Glutamatergic neuron (in vitro differentiated cells): Measurements from ENCODE around the gene SLIT3. TPM values are rescaled to one million over a fixed set of nuclear protein-coding genes. Genes with fewer than 3 reads are reported as not detected.
"Not testable (repeated sequence)": the region's sequence is repeated elsewhere in the genome, so short reads cannot be mapped to it uniquely, and the experiment has no call there.

Experiments used
- DNase-seq: peaks from one replicate; pipeline ENCODE4 v3.0.0; 2022
- H3K27ac Mint-ChIP-seq: one replicate; pipeline ENCODE4 v1.8.0; 2020; ENCODE audit warnings: mild to moderate bottlenecking, mixed read lengths, inconsistent platforms; ENCODE audit not compliant: unreplicated experiment
- H3K27me3 Mint-ChIP-seq: one replicate; pipeline ENCODE4 v1.8.0; 2020; ENCODE audit warnings: mild to moderate bottlenecking, moderate library complexity, mixed read lengths, inconsistent platforms; ENCODE audit not compliant: unreplicated experiment
- H3K36me3 Mint-ChIP-seq: one replicate; pipeline ENCODE4 v1.8.0; 2020; ENCODE audit warnings: mild to moderate bottlenecking, mixed read lengths, inconsistent platforms; ENCODE audit not compliant: unreplicated experiment
- H3K4me1 Mint-ChIP-seq: one replicate; pipeline ENCODE4 v1.8.0; 2020; ENCODE audit warnings: mild to moderate bottlenecking, low read depth, mixed read lengths, inconsistent platforms; ENCODE audit not compliant: unreplicated experiment
- H3K4me3 Mint-ChIP-seq: one replicate; pipeline ENCODE4 v1.8.0; 2020; ENCODE audit warnings: mild to moderate bottlenecking, mixed read lengths, inconsistent platforms; ENCODE audit not compliant: unreplicated experiment
- H3K9me3 Mint-ChIP-seq: one replicate; pipeline ENCODE4 v1.8.0; 2020; ENCODE audit warnings: mild to moderate bottlenecking, moderate library complexity, mixed read lengths, inconsistent platforms; ENCODE audit not compliant: unreplicated experiment
- CTCF ChIP-seq: fragments of 200-600 bp; sonication (generic); IDR thresholded peaks from one replicate; pipeline ENCODE4 v1.5.0; 2021; ENCODE audit not compliant: partially characterized antibody, unreplicated experiment
- total RNA-seq: library from RNA; stranded (reverse); fragmentation: NEBNext Ultra II Directional; extraction: Animal tissue kit (Norgen Biotek cat#: 25700); gene quantifications from one replicate; pipeline ENCODE4 v1.2.1, GENCODE V29; 2021; ENCODE audit not compliant: unreplicated experiment

The SLIT3 gene
- total RNA-seq, 1 donor from 2014 or later: 11.5 TPM

GRCh38 chr5:169115461-169116124, 185.3 kb downstream of the SLIT3 start:
- H3K27ac Mint-ChIP-seq: no peak overlapping the region
- TF ChIP-seq CTCF: no peak
- no peaks in the 10 kb centered on the region for H3K4me1 Mint-ChIP-seq
- no peak for DNase-seq
- H3K4me3 Mint-ChIP-seq: no peak overlapping the region
- peaks cover 4% of the 10 kb centered on the region for H3K27me3 Mint-ChIP-seq
- H3K9me3 Mint-ChIP-seq: peaks cover 2% of the 10 kb centered on the region
- H3K36me3 Mint-ChIP-seq: no peaks in the 10 kb centered on the region

GRCh38 chr5:169114466-169115065, 186.4 kb downstream of the SLIT3 start:
- H3K36me3 Mint-ChIP-seq: no peaks in the 10 kb centered on the region
- H3K4me3 Mint-ChIP-seq: no peak overlapping the region
- H3K27ac Mint-ChIP-seq: no peak overlapping the region

GRCh38 chr5:169112016-169112415, 188.9 kb downstream of the SLIT3 start:
- H3K27me3 Mint-ChIP-seq: peaks cover 3% of the 10 kb centered on the region
- H3K4me3 Mint-ChIP-seq: no peak overlapping the region
- H3K9me3 Mint-ChIP-seq: peaks cover 4% of the 10 kb centered on the region
- no peaks in the 10 kb centered on the region for H3K36me3 Mint-ChIP-seq
- DNase-seq: no peak
- H3K4me1 Mint-ChIP-seq: no peaks in the 10 kb centered on the region
- TF ChIP-seq CTCF: no peak
- H3K27ac Mint-ChIP-seq: no peak overlapping the region

More at GRCh38 chr5:169114466-169115065, 186.4 kb downstream of the SLIT3 start:
- Mint-ChIP-seq H3K9me3 (peaks cover 2% of the 10 kb centered on the region), H3K4me1 (no peaks in the 10 kb centered on the region), H3K27me3 (peaks cover 4% of the 10 kb centered on the region)
- no peak for TF ChIP-seq CTCF
- no peak for DNase-seq

GRCh38 chr5:169106911-169107706, 193.8 kb downstream of the SLIT3 start:
- Mint-ChIP-seq H3K36me3 (no peaks in the 10 kb centered on the region), H3K9me3 (peaks cover 6% of the 10 kb centered on the region), H3K27me3 (no peaks in the 10 kb centered on the region), H3K4me1 (no peaks in the 10 kb centered on the region), H3K27ac (no peak overlapping the region), H3K4me3 (no peak overlapping the region)
- TF ChIP-seq CTCF: no peak
- DNase-seq: peak; percentile 21

GRCh38 chr5:169105582-169105981, 195.4 kb downstream of the SLIT3 start:
- not testable (repeated sequence) for H3K36me3 Mint-ChIP-seq, H3K4me1 Mint-ChIP-seq, H3K27me3 Mint-ChIP-seq, DNase-seq, H3K27ac Mint-ChIP-seq, H3K9me3 Mint-ChIP-seq, H3K4me3 Mint-ChIP-seq
